ENCODE results near the gene MDGA2.

MDGA2 gene

DNA sequence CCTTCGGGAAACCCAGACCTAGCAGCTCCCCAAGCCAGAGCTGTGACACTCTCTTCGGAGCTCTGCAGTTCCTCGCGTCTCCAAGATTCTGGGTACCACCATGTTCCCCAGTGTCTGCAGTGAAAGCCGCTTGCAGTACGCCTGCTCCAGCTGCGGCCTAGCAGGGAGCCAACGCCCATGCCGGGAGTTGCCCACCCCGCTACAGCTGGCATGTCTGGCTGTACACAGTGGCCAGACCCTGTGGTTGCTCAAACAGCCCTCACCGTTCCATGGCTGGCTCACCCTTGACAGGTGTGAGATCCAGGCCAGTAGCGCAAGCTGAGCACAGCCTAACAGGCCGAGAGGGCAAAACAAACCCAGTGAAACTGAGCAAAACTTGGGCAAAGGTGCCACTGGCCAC lies 520.0 kb downstream of the MDGA2 start:
- TF ChIP-seq CTCF (IDR thresholded peaks at IDR 0.05; ENCODE audit: insufficient read depth, low read depth, low read length, missing control alignments): no peak
- DNase-seq (ENCODE audit: low read depth): no peak

GRCh38 chr14:47154276-47154797 lies 521.1 kb downstream of the MDGA2 start:
- no peak overlapping the region for H3K4me3 ChIP-seq (ENCODE audit: low read depth, low read length)
- DNase-seq (ENCODE audit: low read depth): no peak
- TF ChIP-seq CTCF (IDR thresholded peaks at IDR 0.05; ENCODE audit: insufficient read depth, low read depth, low read length, missing control alignments): no peak

More for the DNA sequence above, 520.0 kb downstream of the MDGA2 start:
- no peak overlapping the region for H3K4me3 ChIP-seq (ENCODE audit: low read depth, low read length)

DNA sequence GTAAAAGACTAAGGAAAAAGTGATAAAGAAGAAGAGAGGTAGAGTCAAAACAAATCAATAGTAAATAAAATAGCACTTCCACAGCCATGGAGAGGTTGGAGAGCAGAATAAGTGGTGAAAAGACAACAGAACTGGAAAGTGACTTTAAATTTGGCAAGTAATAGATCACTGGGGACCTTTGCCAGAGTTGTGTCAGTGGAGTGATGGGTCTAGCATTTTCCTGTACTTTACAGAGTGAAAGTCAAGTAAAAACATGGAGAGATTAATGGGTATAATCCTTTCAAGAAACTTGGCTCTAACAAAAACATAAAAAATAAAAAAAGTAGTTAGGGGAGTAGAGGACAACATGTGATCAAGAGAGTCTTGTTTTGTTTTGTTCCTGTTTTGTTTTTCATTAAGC lies 521.7 kb downstream of the MDGA2 start:
- no peak for DNase-seq (ENCODE audit: low read depth)
- H3K4me3 ChIP-seq (ENCODE audit: low read depth, low read length): no peak overlapping the region
- no peak for TF ChIP-seq CTCF (IDR thresholded peaks at IDR 0.05; ENCODE audit: insufficient read depth, low read depth, low read length, missing control alignments)

GRCh38 chr14:47150267-47150666 lies 525.1 kb downstream of the MDGA2 start:
- H3K4me3 ChIP-seq (ENCODE audit: low read depth, low read length): no peak overlapping the region
- DNase-seq (ENCODE audit: low read depth): no peak
- no peak for TF ChIP-seq CTCF (IDR thresholded peaks at IDR 0.05; ENCODE audit: insufficient read depth, low read depth, low read length, missing control alignments)

DNA sequence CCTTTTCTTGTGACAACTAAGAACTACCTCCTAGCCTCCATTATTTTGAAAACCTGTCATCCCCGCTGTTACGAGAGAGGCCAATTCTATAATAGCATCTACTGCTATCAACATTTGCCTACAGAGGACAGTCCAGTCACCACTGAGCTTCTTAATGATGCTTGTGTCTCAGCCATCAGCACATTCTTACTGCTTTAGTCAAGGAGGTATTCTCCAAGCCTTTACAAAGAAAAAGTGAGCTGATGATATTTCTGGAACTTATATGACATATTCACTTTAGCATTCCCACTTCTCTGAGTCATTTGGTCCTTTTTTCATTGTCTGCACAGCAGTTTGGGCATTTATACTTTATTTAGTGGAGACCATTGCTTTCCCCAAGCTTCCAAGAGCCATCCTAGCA lies 526.1 kb downstream of the MDGA2 start:
- DNase-seq (ENCODE audit: low read depth): no peak
- no peak for TF ChIP-seq CTCF (IDR thresholded peaks at IDR 0.05; ENCODE audit: insufficient read depth, low read depth, low read length, missing control alignments)
- no peak overlapping the region for H3K4me3 ChIP-seq (ENCODE audit: low read depth, low read length)

DNA sequence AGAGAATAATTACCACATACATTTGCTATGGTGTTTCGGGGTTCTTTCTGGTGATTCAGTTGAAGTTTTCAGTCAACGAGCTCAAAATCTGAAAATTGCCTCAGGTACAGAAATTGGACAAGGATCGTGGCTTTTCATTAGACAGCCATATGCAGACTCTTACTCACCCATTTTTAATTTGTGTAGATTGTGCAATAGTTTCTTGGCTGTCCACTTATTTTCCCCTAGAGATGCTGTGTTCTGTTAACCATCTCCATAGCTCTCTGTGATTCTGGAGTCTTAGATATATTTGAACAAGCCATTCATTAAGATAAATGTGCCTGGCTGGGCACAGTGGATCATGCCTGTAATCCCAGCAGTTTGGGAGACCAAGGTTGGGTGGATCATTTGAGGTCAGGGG lies 526.7 kb downstream of the MDGA2 start:
- no peak for DNase-seq (ENCODE audit: low read depth)
- no peak for TF ChIP-seq CTCF (IDR thresholded peaks at IDR 0.05; ENCODE audit: insufficient read depth, low read depth, low read length, missing control alignments)

DNA sequence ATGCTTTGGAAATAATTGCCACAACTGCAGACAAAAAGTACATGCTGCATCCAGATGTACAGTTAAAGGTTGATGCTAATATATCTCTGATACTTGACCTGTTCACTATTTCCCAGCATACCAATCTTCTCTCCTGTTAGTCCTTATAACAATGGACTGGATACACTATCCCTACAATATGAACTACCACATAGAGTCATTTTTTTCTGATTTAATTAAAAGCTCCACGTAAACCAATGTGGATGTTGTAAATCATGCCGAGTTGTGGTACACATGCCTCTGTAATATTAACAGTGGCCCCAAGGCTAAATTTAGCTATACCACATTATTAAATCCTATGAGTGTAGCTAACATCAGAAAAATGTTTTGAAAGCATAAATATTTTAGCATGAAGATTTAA lies 554.8 kb downstream of the MDGA2 start:
- no peak for TF ChIP-seq CTCF (IDR thresholded peaks at IDR 0.05; ENCODE audit: insufficient read depth, low read depth, low read length, missing control alignments)
- no peak for DNase-seq (ENCODE audit: low read depth)

More for the DNA sequence above, 526.7 kb downstream of the MDGA2 start:
- H3K4me3 ChIP-seq (ENCODE audit: low read depth, low read length): no peak overlapping the region

More for the DNA sequence above, 554.8 kb downstream of the MDGA2 start:
- H3K4me3 ChIP-seq (ENCODE audit: low read depth, low read length): no peak overlapping the region
